ENCODE results near the gene MBTPS1.

DNA sequence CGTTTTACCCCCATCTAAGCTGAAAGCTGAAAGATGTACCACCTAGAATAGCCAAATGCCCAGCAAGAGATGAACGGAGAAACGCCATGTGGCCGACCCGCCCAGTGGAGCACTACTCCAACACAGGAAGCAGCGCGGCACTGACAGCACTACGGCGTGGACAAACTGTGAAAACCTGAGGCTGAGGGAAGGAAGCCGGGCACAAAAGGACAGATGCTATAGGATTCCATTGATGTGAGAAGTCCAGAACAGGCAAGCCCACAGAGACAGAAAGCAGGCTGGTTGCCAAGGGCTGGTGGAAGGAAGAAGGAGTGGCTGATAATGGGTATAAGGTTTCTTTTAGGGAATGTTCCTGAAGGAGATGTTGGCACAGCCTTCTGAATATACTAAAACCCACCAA is 44.7 kb downstream of the MBTPS1 start:
- TF ChIP-seq EP300 (IDR thresholded peaks at IDR 0.05) (no peak), ESRRA (IDR thresholded peaks at IDR 0.05; ENCODE audit: borderline replicate concordance, low read length) (no peak), RFX5 (IDR thresholded peaks at IDR 0.05) (no peak), POLR2A (IDR thresholded peaks at IDR 0.05; ENCODE audit: low read length) (no peak), MAZ (IDR thresholded peaks at IDR 0.05; ENCODE audit: borderline replicate concordance, low read depth, low read length) (no peak), NR3C1 (IDR thresholded peaks at IDR 0.05) (no peak), MAFK (IDR thresholded peaks at IDR 0.05; ENCODE audit: partially characterized antibody) (no peak)
- TF ChIP-seq, protein P1, sequence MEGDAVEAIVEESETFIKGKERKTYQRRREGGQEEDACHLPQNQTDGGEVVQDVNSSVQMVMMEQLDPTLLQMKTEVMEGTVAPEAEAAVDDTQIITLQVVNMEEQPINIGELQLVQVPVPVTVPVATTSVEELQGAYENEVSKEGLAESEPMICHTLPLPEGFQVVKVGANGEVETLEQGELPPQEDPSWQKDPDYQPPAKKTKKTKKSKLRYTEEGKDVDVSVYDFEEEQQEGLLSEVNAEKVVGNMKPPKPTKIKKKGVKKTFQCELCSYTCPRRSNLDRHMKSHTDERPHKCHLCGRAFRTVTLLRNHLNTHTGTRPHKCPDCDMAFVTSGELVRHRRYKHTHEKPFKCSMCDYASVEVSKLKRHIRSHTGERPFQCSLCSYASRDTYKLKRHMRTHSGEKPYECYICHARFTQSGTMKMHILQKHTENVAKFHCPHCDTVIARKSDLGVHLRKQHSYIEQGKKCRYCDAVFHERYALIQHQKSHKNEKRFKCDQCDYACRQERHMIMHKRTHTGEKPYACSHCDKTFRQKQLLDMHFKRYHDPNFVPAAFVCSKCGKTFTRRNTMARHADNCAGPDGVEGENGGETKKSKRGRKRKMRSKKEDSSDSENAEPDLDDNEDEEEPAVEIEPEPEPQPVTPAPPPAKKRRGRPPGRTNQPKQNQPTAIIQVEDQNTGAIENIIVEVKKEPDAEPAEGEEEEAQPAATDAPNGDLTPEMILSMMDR (IDR thresholded peaks at IDR 0.05): no peak
- TF ChIP-seq, protein P2, sequence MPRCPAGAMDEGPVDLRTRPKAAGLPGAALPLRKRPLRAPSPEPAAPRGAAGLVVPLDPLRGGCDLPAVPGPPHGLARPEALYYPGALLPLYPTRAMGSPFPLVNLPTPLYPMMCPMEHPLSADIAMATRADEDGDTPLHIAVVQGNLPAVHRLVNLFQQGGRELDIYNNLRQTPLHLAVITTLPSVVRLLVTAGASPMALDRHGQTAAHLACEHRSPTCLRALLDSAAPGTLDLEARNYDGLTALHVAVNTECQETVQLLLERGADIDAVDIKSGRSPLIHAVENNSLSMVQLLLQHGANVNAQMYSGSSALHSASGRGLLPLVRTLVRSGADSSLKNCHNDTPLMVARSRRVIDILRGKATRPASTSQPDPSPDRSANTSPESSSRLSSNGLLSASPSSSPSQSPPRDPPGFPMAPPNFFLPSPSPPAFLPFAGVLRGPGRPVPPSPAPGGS (IDR thresholded peaks at IDR 0.05): no peak
- TF ChIP-seq, protein P3, sequence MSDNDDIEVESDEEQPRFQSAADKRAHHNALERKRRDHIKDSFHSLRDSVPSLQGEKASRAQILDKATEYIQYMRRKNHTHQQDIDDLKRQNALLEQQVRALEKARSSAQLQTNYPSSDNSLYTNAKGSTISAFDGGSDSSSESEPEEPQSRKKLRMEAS (IDR thresholded peaks at IDR 0.05): no peak
- TF ChIP-seq, protein P4, sequence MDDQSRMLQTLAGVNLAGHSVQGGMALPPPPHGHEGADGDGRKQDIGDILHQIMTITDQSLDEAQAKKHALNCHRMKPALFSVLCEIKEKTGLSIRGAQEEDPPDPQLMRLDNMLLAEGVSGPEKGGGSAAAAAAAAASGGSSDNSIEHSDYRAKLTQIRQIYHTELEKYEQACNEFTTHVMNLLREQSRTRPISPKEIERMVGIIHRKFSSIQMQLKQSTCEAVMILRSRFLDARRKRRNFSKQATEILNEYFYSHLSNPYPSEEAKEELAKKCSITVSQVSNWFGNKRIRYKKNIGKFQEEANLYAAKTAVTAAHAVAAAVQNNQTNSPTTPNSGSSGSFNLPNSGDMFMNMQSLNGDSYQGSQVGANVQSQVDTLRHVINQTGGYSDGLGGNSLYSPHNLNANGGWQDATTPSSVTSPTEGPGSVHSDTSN (IDR thresholded peaks at IDR 0.05): no peak
- TF ChIP-seq, protein P5, sequence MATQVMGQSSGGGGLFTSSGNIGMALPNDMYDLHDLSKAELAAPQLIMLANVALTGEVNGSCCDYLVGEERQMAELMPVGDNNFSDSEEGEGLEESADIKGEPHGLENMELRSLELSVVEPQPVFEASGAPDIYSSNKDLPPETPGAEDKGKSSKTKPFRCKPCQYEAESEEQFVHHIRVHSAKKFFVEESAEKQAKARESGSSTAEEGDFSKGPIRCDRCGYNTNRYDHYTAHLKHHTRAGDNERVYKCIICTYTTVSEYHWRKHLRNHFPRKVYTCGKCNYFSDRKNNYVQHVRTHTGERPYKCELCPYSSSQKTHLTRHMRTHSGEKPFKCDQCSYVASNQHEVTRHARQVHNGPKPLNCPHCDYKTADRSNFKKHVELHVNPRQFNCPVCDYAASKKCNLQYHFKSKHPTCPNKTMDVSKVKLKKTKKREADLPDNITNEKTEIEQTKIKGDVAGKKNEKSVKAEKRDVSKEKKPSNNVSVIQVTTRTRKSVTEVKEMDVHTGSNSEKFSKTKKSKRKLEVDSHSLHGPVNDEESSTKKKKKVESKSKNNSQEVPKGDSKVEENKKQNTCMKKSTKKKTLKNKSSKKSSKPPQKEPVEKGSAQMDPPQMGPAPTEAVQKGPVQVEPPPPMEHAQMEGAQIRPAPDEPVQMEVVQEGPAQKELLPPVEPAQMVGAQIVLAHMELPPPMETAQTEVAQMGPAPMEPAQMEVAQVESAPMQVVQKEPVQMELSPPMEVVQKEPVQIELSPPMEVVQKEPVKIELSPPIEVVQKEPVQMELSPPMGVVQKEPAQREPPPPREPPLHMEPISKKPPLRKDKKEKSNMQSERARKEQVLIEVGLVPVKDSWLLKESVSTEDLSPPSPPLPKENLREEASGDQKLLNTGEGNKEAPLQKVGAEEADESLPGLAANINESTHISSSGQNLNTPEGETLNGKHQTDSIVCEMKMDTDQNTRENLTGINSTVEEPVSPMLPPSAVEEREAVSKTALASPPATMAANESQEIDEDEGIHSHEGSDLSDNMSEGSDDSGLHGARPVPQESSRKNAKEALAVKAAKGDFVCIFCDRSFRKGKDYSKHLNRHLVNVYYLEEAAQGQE (IDR thresholded peaks at IDR 0.05): no peak
- TF ChIP-seq, protein P6, sequence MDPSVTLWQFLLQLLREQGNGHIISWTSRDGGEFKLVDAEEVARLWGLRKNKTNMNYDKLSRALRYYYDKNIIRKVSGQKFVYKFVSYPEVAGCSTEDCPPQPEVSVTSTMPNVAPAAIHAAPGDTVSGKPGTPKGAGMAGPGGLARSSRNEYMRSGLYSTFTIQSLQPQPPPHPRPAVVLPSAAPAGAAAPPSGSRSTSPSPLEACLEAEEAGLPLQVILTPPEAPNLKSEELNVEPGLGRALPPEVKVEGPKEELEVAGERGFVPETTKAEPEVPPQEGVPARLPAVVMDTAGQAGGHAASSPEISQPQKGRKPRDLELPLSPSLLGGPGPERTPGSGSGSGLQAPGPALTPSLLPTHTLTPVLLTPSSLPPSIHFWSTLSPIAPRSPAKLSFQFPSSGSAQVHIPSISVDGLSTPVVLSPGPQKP (IDR thresholded peaks at IDR 0.05; ENCODE audit: low read depth, low read length): no peak
